Measurements from ENCODE around the gene GIMAP5.

The GIMAP5 gene

DNA sequence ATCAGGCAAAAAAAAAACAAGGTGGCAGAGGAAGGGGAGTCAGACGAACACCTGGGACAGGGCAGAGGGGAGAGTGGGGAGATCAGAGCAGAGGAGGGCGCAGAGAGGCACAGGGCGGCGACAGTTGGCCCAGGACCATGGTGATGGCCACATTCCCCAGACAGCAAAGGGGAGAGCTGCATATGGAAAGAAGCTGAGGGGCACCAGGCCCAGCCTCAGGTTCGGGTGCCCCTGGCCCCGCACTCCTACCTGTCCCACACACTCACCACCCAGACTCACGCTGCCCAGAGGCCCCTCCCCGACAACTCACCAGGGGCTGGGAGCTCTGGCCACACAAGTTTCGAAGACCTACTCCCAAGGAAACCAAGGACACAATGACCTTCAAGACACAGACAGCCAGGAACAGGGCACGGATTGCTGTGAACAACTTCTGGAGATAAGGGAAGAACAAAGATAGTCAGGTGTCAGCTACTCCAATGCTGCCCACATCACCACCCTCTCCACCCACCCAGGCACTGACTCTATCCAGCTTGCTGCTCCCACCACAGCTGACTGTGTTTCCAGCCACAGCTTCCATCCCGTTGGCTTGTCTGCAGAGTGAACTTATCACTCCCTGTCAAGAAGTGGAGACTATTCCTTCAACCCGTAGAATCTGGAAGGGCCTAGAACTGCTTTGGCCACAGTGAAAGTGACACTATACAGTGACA, 54.7 kb downstream of the GIMAP5 start:
- H3K36me3 ChIP-seq (ENCODE audit: insufficient read depth, low read length), result no peaks in the 10 kb centered on the region
- no peak overlapping the region for H2AFZ ChIP-seq (ENCODE audit: low read depth, low read length)
- no peak overlapping the region for H3K9ac ChIP-seq (ENCODE audit: low read depth, low read length)
- no peak overlapping the region for H3K27ac ChIP-seq (ENCODE audit: low read length)
- TF ChIP-seq, protein P1, sequence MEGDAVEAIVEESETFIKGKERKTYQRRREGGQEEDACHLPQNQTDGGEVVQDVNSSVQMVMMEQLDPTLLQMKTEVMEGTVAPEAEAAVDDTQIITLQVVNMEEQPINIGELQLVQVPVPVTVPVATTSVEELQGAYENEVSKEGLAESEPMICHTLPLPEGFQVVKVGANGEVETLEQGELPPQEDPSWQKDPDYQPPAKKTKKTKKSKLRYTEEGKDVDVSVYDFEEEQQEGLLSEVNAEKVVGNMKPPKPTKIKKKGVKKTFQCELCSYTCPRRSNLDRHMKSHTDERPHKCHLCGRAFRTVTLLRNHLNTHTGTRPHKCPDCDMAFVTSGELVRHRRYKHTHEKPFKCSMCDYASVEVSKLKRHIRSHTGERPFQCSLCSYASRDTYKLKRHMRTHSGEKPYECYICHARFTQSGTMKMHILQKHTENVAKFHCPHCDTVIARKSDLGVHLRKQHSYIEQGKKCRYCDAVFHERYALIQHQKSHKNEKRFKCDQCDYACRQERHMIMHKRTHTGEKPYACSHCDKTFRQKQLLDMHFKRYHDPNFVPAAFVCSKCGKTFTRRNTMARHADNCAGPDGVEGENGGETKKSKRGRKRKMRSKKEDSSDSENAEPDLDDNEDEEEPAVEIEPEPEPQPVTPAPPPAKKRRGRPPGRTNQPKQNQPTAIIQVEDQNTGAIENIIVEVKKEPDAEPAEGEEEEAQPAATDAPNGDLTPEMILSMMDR (IDR thresholded peaks at IDR 0.05; ENCODE audit: borderline replicate concordance, extremely low read depth, low read length, poor library complexity, severe bottlenecking), result no peak
- H3K4me3 ChIP-seq (ENCODE audit: low read depth in 1 of 2, low read length in 2 of 2), result no peak overlapping the region
- no peak overlapping the region for H3K4me2 ChIP-seq (ENCODE audit: insufficient read depth, low read length)
- no peaks in the 10 kb centered on the region for H3K9me3 ChIP-seq (ENCODE audit: insufficient read depth, low read length, severe bottlenecking)
- no peak for ATAC-seq (ENCODE audit: insufficient read depth, low read depth)
- no peaks in the 10 kb centered on the region for H3K79me2 ChIP-seq (ENCODE audit: insufficient read depth, low read length)
- no peaks in the 10 kb centered on the region for H3K4me1 ChIP-seq (ENCODE audit: insufficient read depth, low read length)
- no peaks in the 10 kb centered on the region; the same call in 1 of the 2 replicates for H4K20me1 ChIP-seq (ENCODE audit: insufficient read depth, low read length)
- DNase-seq, result no peak
- H3K27me3 ChIP-seq (ENCODE audit: insufficient read depth, low read length, poor library complexity), result peaks cover 41% of the 10 kb centered on the region

Measured in DND-41 (cell line).